K562 (cell line): ENCODE results near the gene ZNF837. TPM values are rescaled to one million over a fixed set of nuclear protein-coding genes. Genes with fewer than 3 reads are reported as not detected.

Source experiments
- ATAC-seq: fragments of 200-7000 bp; cut with Tn5 transposase; 3 replicates; pipeline ENCODE4 v1.9.1; 2020; ENCODE audit warnings: moderate library complexity
- BruUV-seq: library from RNA; stranded (reverse); fragments of 400-500 nt; replicated peaks from 2 replicates; lab custom pipeline; 2021; lab: Mats Ljungman, UMichigan
- CTCF ChIA-PET: fragments of 300-600 bp; formaldehyde crosslinking; extraction: SDS; loops from one replicate; lab custom pipeline; 2021; ENCODE audit warnings: low intra/inter-chr PET ratio; lab: Yijun Ruan, JAX
- POLR2A ChIA-PET: fragments of 300-600, 350-650 bp; sonication (Branson Sonifier 250); formaldehyde crosslinking; extraction: SDS; loops from one replicate; lab custom pipeline; 2021; ENCODE audit warnings: antibody characterized with exemption, inconsistent platforms; lab: Yijun Ruan, JAX
- DNase-seq, 4 experiments: peaks; one replicate each; pipeline versions ENCODE4 v3.0.0 to v3.0.0-alpha.2; 2011 to 2018; ENCODE audit warnings: low spot score in 3 of 4, mixed read lengths in 3 of 4; ENCODE audit errors: extremely low read depth in 1 of 4
- FAIRE-seq: peaks from 2 replicates; lab custom pipeline; 2011; peaks lifted over from hg19 to GRCh38; lab: Jason Lieb, UNC
- H2AFZ ChIP-seq: 2 replicates; pipeline ENCODE4 v1.6.0; 2011; ENCODE audit warnings: low read depth, low read length, control low read depth, inconsistent platforms
- H3K27ac ChIP-seq: fragments of 200-600 bp; 3 replicates; pipeline ENCODE4 v1.8.0; 2011; ENCODE audit warnings: low read depth, mild to moderate bottlenecking, control low read depth, inconsistent platforms, low read length, moderate library complexity, mixed read lengths; ENCODE audit errors: extremely low read depth
- H3K27me3 ChIP-seq, 2 experiments: fragments of 300-600 bp in 1 of 2; 2 replicates in 1 of 2; 3 replicates in 1 of 2; pipeline versions ENCODE4 v1.6.0 to v1.8.0; 2011; ENCODE audit warnings: inconsistent platforms in 2 of 2, low read length in 2 of 2, mild to moderate bottlenecking in 1 of 2, mixed read lengths in 1 of 2, moderate library complexity in 1 of 2; ENCODE audit not compliant: control insufficient read depth in 2 of 2, insufficient read depth in 2 of 2
- H3K36me3 ChIP-seq: fragments of 300-600 bp; 3 replicates; pipeline ENCODE4 v1.8.0; 2011; ENCODE audit warnings: mild to moderate bottlenecking, low read length, inconsistent platforms; ENCODE audit not compliant: control insufficient read depth, insufficient read depth
- H3K4me1 ChIP-seq, 2 experiments: fragments of 200-600 bp in 1 of 2; replicated peaks in 1 of 2; 2 replicates in 1 of 2; 3 replicates in 1 of 2; pipeline versions ENCODE4 v1.5.1 to v1.8.0; 2011; ENCODE audit warnings: inconsistent platforms in 2 of 2, low read length in 2 of 2, mild to moderate bottlenecking in 1 of 2, mixed read lengths in 1 of 2, moderate library complexity in 1 of 2; ENCODE audit not compliant: control insufficient read depth in 2 of 2, insufficient read depth in 2 of 2
- H3K4me2 ChIP-seq: 2 replicates; pipeline ENCODE4 v1.6.1; 2011; ENCODE audit warnings: low read length, control low read depth, inconsistent platforms, mixed read lengths; ENCODE audit not compliant: insufficient read depth
- H3K4me3 ChIP-seq: fragments of 200-600 bp; sonication (generic), shearing (Covaris generic); 2 replicates; pipeline ENCODE4 v1.5.1; 2016; ENCODE audit warnings: control low read depth, inconsistent platforms
- H3K79me2 ChIP-seq: fragments of 200-600 bp; 3 replicates; pipeline ENCODE4 v1.8.0; 2011; ENCODE audit warnings: low read length, inconsistent platforms; ENCODE audit not compliant: control insufficient read depth, insufficient read depth
- H3K9ac ChIP-seq, 2 experiments: 2 replicates each; pipeline versions ENCODE4 v1.6.0 to v1.6.1; 2011; ENCODE audit warnings: low read depth in 2 of 2, low read length in 2 of 2, control low read depth in 1 of 2, inconsistent platforms in 1 of 2, mild to moderate bottlenecking in 1 of 2, mixed read lengths in 1 of 2; ENCODE audit not compliant: insufficient read depth in 1 of 2
- H3K9me1 ChIP-seq: one replicate; pipeline ENCODE4 v1.6.0; 2011; ENCODE audit warnings: inconsistent platforms, mild to moderate bottlenecking, low read length, moderate library complexity; ENCODE audit not compliant: control insufficient read depth, insufficient read depth
- H3K9me3 ChIP-seq: replicated peaks from 2 replicates; pipeline ENCODE4 v1.5.1; 2011; ENCODE audit warnings: low read depth, low read length, inconsistent platforms; ENCODE audit not compliant: control insufficient read depth, insufficient read depth
- H4K20me1 ChIP-seq: replicated peaks from 2 replicates; pipeline ENCODE4 v1.6.1; 2011; ENCODE audit warnings: low read length, inconsistent platforms, mixed read lengths; ENCODE audit not compliant: control insufficient read depth, insufficient read depth
- ARID3B ChIP-seq: fragments of 250-450 bp; sonication (Bioruptor Pico); IDR thresholded peaks from 2 replicates; pipeline ENCODE4 v1.4.0; 2020; ENCODE audit warnings: borderline replicate concordance
- ATF7 ChIP-seq: fragments of 450-650 bp; IDR thresholded peaks from 2 replicates; pipeline ENCODE4 v1.7.1; 2014; ENCODE audit warnings: mild to moderate bottlenecking, moderate library complexity
- CBFB ChIP-seq: sonication (generic); formaldehyde crosslinking; IDR thresholded peaks from 2 replicates; pipeline ENCODE4 v1.4.0; 2020; ENCODE audit warnings: mild to moderate bottlenecking, missing genetic modification reagents
- MAZ ChIP-seq, 2 experiments: fragments of 450-650 bp in 1 of 2; sonication (generic) in 1 of 2; formaldehyde crosslinking; IDR thresholded peaks in 1 of 2; conservative IDR thresholded peaks in 1 of 2; 2 replicates each; pipeline versions ENCODE4 v1.4.0 to v1.5.0; 2020; ENCODE audit warnings: mild to moderate bottlenecking in 1 of 2, missing genetic modification reagents in 1 of 2
- PRDM10 ChIP-seq: fragments of 450-650 bp; IDR thresholded peaks from 2 replicates; pipeline ENCODE4 v1.6.1; 2018; ENCODE audit not compliant: partially characterized antibody
- PREB ChIP-seq: sonication (generic); formaldehyde crosslinking; IDR thresholded peaks from 2 replicates; pipeline ENCODE4 v1.8.1; 2023; ENCODE audit warnings: mild to moderate bottlenecking, missing genetic modification reagents
- RBFOX2 ChIP-seq: fragments of 200-400 bp; formaldehyde crosslinking; IDR thresholded peaks from 2 replicates; pipeline ENCODE4 v1.6.1; 2017; ENCODE audit warnings: low read depth, mild to moderate bottlenecking, low read length, moderate library complexity
- SRF ChIP-seq, 2 experiments: fragments of 250-450, 450-650 bp in 1 of 2; sonication (Bioruptor Pico) in 1 of 2; sonication (generic) in 1 of 2; formaldehyde crosslinking; IDR thresholded peaks; 2 replicates each; pipeline versions ENCODE4 v1.5.0 to v1.5.1; 2020 to 2022; ENCODE audit warnings: mild to moderate bottlenecking in 1 of 2, missing genetic modification reagents in 1 of 2
- TFAP4 ChIP-seq: sonication (generic); formaldehyde crosslinking; IDR thresholded peaks from 2 replicates; pipeline ENCODE4 v1.8.0; 2022; ENCODE audit warnings: missing genetic modification reagents, mild to moderate bottlenecking, moderate library complexity, borderline replicate concordance
- WGBS: fragments of 100-300 bp; shearing (Covaris generic); methylation state at CpG from one replicate; pipeline ENCODE4 v1.1.6; 2016; ENCODE audit warnings: low coverage, mixed read lengths; ENCODE audit not compliant: insufficient coverage; ENCODE audit errors: missing lambda C conversion rate; 5-methylcytosine and 5-hydroxymethylcytosine counted together
- in situ Hi-C: fragments of 300-500 bp; cut with MboI; formaldehyde crosslinking; loops from 4 replicates; pipeline ENCODE4 v1.15.0; 2018; ENCODE audit warnings: inconsistent platforms, mixed read lengths
- intact Hi-C: fragments of 100-400 bp; cut with micrococcal nuclease; formaldehyde crosslinking; loops from 2 replicates; pipeline ENCODE4 v1.14.2; 2022
- polyA plus RNA-seq, 8 experiments: library from polyadenylated mRNA; depleted of rRNA in 4 of 8; stranded (reverse) in 5 of 8; unstranded in 3 of 8; fragments of >200 nt; fragmentation: Nextera tagmentation in 2 of 8; fragmentation: Illumina TruSeq in 1 of 8; extraction: Ambion mirVana in 2 of 8; extraction: Trizol in 1 of 8; gene quantifications; 2 replicates each; pipeline versions ENCODE4 v1.2.1 to v1.2.3, GENCODE V29; 2011 to 2014; ENCODE audit warnings: inconsistent platforms in 1 of 8, missing spikeins in 1 of 8
- total RNA-seq, 7 experiments: library from RNA; depleted of rRNA in 6 of 7; stranded (reverse); fragments of >200 nt in 6 of 7; fragmentation: Illumina TruSeq in 2 of 7; extraction: Trizol in 2 of 7; gene quantifications; 2 replicates each; pipeline versions ENCODE4 v1.2.1 to v1.2.3, GENCODE V29; 2011 to 2021; ENCODE audit warnings: low replicate concordance in 1 of 7

ZNF837 gene
- total and polyA plus RNA-seq, 9 of the 15 experiments (the other 6 are each of a cell fraction or from before 2014, with no cell fraction given), result 0.11 to 2.1 (median 0.57) TPM; not detected in 4

GRCh38 chr19:58428617-58429016, 47.8 kb upstream of the ZNF837 start:
- CTCF ChIA-PET, result no interaction called here
- Histone ChIP-seq H3K4me2 (no peak overlapping the region), H3K27ac (no peak overlapping the region), H3K4me1 (no peaks in the 10 kb centered on the region), H3K36me3 (0 out of 3 replicates have a peak, but pooled peaks cover 2% of the 10 kb centered on the region), H3K4me3 (no peak overlapping the region), H3K79me2 (no peaks in the 10 kb centered on the region), H3K9ac (no peak overlapping the region), H3K9me3 (no peaks in the 10 kb centered on the region; the same call in none of the 2 replicates), H4K20me1 (no peaks in the 10 kb centered on the region), H3K9me1 (no peaks in the 10 kb centered on the region), H3K27me3 (no peaks in the 10 kb centered on the region), H2AFZ (no peak overlapping the region)
- DNase-seq, result no peak
- POLR2A ChIA-PET, result no interaction called here
- no peak for ATAC-seq
- no TSS peak for BruUV-seq
- no peak for FAIRE-seq
- intact Hi-C loops (no loop called here), in situ Hi-C loops (no loop called here)
- no peak for TF ChIP-seq SRF (CRISPR knock-in tag; IDR thresholded peaks at IDR 0.05)
- no peak for TF ChIP-seq ATF7
- no peak for TF ChIP-seq RBFOX2
- TF ChIP-seq CBFB (CRISPR knock-in tag), result no peak
- TF ChIP-seq PRDM10, result no peak
- TF ChIP-seq MAZ (CRISPR knock-in tag; conservative IDR thresholded peaks at IDR 0.05 in 1 of 2, IDR thresholded peaks at IDR 0.05 in 1 of 2), result no peak
- TF ChIP-seq ARID3B (CRISPR knock-in tag), result no peak
- no peak for TF ChIP-seq TFAP4
- no peak for TF ChIP-seq PREB (CRISPR knock-in tag)
- 7% methylated on average over 1 of the region's 1 CpG for WGBS
